ENCODE measurements around the gene CD274. TPM values are rescaled to one million over a fixed set of nuclear protein-coding genes. Genes with fewer than 3 reads are reported as not detected.

Gene CD274
- polyA plus RNA-seq, 1 experiment = 3.8 TPM

GRCh38 chr9:5510360-5510931, 60.1 kb downstream of the CD274 start, which contains the start of gene PDCD1LG2:
Gene PDCD1LG2, plus strand, starts transcription at chr9:5510531. Its CDS starts 12,016 bp downstream, at chr9:5522547.
- ChIA-PET CTCF (interaction anchor here (1.1 to 2.2 kb wide), 6 partner anchors 17 to 79 kb away, joined by 3 to 7 read pairs (median 4); no protein-coding TSS in a partner anchor), POLR2A (no interaction called here)
- peak; percentile 44 for DNase-seq (ENCODE audit: low read depth)

GRCh38 chr9:5510989-5511388, 60.6 kb downstream of the CD274 start:
- DNase-seq (ENCODE audit: low read depth) = no peak
- Histone ChIP-seq H3K36me3 (ENCODE audit: control insufficient read depth, insufficient read depth, low read length) (no peaks in the 10 kb centered on the region), H3K27me3 (ENCODE audit: control insufficient read depth, insufficient read depth, low read length) (no peaks in the 10 kb centered on the region), H3K4me3 (ENCODE audit: low read depth, low read length) (peak overlapping the region; percentile 48)
- POLR2A ChIA-PET = no interaction called here
- CTCF ChIA-PET = interaction anchor here (0.8 to 2.2 kb wide), 8 partner anchors 11 to 101 kb away, joined by 3 to 7 read pairs (median 4); no protein-coding TSS in a partner anchor
- TF ChIP-seq CTCF (IDR thresholded peaks at IDR 0.05; ENCODE audit: insufficient read depth, low read depth, low read length) = no peak

More at GRCh38 chr9:5510360-5510931, 60.1 kb downstream of the CD274 start, which contains the start of gene PDCD1LG2:
- no peaks in the 10 kb centered on the region for H3K36me3 ChIP-seq (ENCODE audit: control insufficient read depth, insufficient read depth, low read length)
- no peaks in the 10 kb centered on the region for H3K27me3 ChIP-seq (ENCODE audit: control insufficient read depth, insufficient read depth, low read length)
- peak within 1 kb of the TSS; percentile 48 for H3K4me3 ChIP-seq (ENCODE audit: low read depth, low read length)
- no peak for TF ChIP-seq CTCF (IDR thresholded peaks at IDR 0.05; ENCODE audit: insufficient read depth, low read depth, low read length)

- Histone ChIP-seq H3K27me3 (ENCODE audit: control insufficient read depth, insufficient read depth, low read length) (no peaks in the 10 kb centered on the region), H3K4me3 (ENCODE audit: low read depth, low read length) (peak overlapping the region; percentile 48), H3K36me3 (ENCODE audit: control insufficient read depth, insufficient read depth, low read length) (peaks cover 2% of the 10 kb centered on the region; the same call in 1 of the 2 replicates)
- TF ChIP-seq CTCF (IDR thresholded peaks at IDR 0.05; ENCODE audit: insufficient read depth, low read depth, low read length) = no peak
- ChIA-PET CTCF (interaction anchor here (0.8 to 2.2 kb wide), 4 partner anchors 12 to 101 kb away, joined by 3 to 7 read pairs (median 4); no protein-coding TSS in a partner anchor), POLR2A (no interaction called here)
- DNase-seq (ENCODE audit: low read depth) = no peak
These were observed 61.1 kb downstream of the CD274 start for GRCh38 chr9:5511476-5511875.

- TF ChIP-seq CTCF (IDR thresholded peaks at IDR 0.05; ENCODE audit: insufficient read depth, low read depth, low read length) = no peak
- peaks cover 2% of the 10 kb centered on the region; the same call in 1 of the 2 replicates for H3K36me3 ChIP-seq (ENCODE audit: control insufficient read depth, insufficient read depth, low read length)
- H3K4me3 ChIP-seq (ENCODE audit: low read depth, low read length) = peak overlapping the region; percentile 48
- no peak for DNase-seq (ENCODE audit: low read depth)
- ChIA-PET CTCF (interaction anchor here (0.8 to 2.2 kb wide), 4 partner anchors 13 to 100 kb away, joined by 3 to 4 read pairs (median 4); no protein-coding TSS in a partner anchor), POLR2A (no interaction called here)
- H3K27me3 ChIP-seq (ENCODE audit: control insufficient read depth, insufficient read depth, low read length) = no peaks in the 10 kb centered on the region
These were observed 61.7 kb downstream of the CD274 start for GRCh38 chr9:5511935-5512580.
